ENCODE measurements around the gene OR2T2.
"Not testable (repeated sequence)": the region's sequence is repeated elsewhere in the genome, so short reads cannot be mapped to it uniquely, and the experiment has no call there.

GRCh38 chr1:248449821-248450465 lies 4.5 kb downstream of the OR2T2 start:
- TF ChIP-seq CTCF (IDR thresholded peaks at IDR 0.05; ENCODE audit: low read depth, low read length, missing input control); SP1 (IDR thresholded peaks at IDR 0.05): not testable (repeated sequence)

Measured in liver (tissue), 3 donors.